Measurements from ENCODE around the gene KIF3A.
"Not testable (repeated sequence)": the region's sequence is repeated elsewhere in the genome, so short reads cannot be mapped to it uniquely, and the experiment has no call there.

Gene KIF3A

DNA sequence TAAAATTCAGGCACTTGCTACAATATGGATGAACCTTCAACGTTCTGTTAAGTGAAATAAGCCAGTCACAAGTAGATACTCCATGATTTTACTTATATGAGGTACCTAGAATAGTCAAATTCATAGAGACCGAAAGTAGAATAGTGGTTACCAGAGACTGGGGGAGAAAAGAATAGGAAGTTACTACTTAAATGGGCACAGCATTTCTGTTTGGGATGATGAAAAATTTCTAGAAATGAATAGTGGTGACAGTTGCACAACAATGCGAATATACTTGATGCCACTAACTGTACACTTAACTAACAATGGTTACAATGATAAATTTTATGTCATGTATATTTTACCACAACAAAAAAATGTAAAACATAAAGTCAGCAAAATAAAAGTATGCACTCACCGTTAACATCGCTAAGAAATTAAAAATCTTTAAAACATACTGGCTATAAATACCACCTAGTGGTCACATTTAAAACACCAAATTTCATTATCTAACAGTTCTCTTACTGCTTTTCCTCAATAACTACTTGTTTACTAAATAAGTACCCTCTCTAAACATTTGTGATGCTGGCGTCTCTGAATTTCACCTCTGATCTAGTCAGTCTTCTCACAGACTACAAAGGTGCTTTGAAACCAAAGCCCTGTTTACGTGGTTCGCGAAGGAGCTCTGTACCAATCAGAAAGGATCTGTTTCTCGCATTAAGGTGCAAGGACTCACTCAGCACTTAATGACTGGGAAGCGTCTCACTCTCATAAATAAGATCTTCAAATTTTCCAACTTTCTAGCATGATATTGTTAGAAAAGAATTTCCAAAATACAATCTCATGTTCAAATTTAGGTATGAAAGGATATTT lies 22.7 kb downstream of the KIF3A start:
- no peak for DNase-seq

- DNase-seq, result no peak
These were observed 28.7 kb downstream of the KIF3A start for GRCh38 chr5:132708645-132709044.

GRCh38 chr5:132704875-132705274 lies 32.5 kb downstream of the KIF3A start:
- DNase-seq, result no peak

- no peak for DNase-seq
These were observed 41.4 kb downstream of the KIF3A start for GRCh38 chr5:132695956-132696355.

DNA sequence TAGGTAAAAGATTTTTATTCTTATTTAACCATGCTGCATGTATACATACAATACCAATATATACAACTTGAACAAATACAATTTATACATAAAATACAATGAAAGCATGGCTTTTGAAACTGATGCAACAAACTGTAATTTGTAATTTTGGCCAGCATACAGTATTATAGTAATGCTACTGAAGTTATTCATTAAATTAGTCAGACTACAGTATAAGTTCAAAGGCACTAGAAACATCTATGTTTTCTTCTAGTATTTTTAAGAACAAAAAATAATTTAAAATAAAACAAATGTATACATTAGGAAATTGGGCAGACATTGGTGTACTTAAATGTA lies 44.7 kb downstream of the KIF3A start:
- no peak for DNase-seq

GRCh38 chr5:132691755-132692631 lies 45.4 kb downstream of the KIF3A start:
- not testable (repeated sequence) for DNase-seq

GRCh38 chr5:132690156-132690555 lies 47.2 kb downstream of the KIF3A start:
- no peak for DNase-seq

- DNase-seq, result no peak
These were observed 47.8 kb downstream of the KIF3A start for GRCh38 chr5:132689513-132689912.

DNA sequence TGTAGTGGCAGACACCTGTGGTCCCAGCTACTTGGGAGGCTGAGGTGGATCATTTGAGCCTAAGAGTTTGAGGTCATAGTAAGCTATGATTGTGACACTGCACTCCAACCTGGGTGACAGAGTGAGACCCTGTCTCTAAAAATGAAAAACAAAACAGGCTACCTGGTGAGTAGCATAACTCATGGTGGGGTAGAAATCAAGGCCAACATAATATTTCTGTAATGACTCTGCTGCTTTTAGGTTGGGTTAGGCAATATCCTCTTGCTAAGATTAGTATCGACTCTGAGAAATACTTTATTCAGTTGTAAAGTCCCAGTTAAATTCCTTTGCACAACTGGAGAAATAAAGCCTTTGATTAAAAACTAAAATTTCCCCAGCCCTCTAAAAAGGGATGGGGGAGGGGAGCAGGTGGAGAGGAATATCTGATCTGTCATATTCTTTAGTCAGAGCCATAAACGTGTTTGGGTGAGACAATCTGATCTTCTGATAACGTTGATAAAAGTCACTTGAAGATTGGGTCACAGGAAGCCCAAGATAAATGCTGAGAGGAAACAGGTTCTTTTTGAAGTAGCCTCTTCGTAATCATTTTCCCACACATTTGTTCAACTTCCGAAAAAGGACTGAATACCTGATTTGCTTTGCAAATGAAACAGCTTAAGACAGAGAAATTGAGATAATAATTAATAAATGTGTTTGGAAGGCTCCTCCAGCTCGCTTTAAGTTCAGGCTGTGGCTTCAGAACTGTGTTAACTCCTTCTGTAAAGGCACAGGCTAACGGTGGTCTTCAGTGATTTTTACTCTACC lies 48.6 kb downstream of the KIF3A start:
- no peak for DNase-seq

DNA sequence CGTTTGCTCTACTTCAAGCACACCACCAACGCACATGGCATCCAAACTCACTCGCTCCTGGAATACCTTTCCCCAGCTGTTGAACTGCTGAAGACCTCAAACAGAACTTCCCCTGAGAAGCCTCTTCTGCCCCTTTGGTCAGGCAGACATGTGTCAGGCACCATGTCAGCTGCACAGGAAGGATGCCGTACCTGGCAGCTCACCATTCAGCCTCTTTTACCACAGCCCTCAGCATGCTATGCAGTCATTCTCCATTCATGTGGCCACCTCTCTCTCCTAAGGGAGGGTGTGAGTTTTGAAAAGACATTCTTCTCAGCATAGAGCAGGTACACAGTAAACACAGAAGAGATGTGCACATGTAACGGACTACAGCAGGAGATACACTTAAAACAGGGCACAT lies 49.4 kb downstream of the KIF3A start:
- no peak for DNase-seq

DNA sequence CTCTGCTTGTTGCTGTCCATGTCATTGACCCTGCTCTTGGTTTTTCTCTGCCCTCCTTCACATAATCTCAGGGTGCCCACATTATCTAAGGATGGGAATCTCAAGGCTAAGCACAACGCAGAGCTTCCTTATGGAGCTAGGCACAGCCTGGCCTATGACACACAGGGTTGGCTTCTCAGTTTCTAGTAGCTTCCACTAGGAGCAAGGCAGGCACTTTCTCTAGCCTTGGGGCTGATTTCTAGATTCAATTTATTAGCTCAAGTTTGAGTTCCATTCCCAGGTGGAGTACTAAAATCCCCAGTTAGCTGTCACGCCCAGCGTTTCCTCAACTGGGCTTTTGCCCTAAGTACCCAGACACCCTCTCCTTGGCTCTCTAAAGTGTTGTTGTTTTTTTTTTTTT lies 51.2 kb downstream of the KIF3A start:
- no peak for DNase-seq

- DNase-seq, result no peak
These were observed 52.2 kb downstream of the KIF3A start for GRCh38 chr5:132684922-132685720.

GRCh38 chr5:132684491-132684890 lies 52.9 kb downstream of the KIF3A start:
- no peak for DNase-seq

- no peak for DNase-seq
These were observed 55.4 kb downstream of the KIF3A start for GRCh38 chr5:132681983-132682382.

- DNase-seq, result no peak
These were observed 55.9 kb downstream of the KIF3A start for GRCh38 chr5:132681476-132681831.

DNA sequence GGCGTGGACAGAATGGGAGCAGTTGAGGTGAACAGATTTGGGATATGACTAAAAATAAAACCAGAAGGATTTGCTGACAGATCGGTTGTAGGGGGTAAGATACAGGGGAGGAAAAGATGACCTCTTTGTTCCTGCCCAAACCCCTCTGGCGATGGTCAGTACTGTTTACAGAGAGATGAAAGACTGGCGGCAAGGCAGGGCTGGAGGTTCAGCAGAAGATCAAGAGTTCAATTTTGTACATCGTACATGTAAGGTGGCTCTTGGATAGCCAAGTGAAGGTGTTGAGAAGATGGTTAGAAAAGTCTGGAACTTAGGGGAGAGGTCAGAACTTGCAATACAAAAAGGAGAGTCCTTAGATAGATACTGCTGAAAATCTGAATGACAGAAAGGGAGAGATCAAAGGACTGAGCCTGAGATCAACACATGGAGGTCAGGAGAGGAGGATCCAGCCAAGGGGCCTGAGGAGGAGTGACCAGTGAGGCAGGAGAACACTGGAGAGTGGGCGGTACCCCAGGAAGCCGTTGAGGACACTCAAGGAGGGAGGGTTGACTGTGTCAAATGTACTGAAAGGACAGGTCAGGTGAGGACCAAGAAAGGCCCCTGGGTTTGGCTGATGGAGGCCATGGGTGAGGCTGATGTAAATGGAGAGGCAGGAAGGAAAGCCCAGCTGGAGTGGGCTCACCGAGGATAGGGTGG lies 56.4 kb downstream of the KIF3A start:
- DNase-seq, result no peak

GRCh38 chr5:132679717-132680380 lies 57.5 kb downstream of the KIF3A start:
- DNase-seq, result no peak

DNA sequence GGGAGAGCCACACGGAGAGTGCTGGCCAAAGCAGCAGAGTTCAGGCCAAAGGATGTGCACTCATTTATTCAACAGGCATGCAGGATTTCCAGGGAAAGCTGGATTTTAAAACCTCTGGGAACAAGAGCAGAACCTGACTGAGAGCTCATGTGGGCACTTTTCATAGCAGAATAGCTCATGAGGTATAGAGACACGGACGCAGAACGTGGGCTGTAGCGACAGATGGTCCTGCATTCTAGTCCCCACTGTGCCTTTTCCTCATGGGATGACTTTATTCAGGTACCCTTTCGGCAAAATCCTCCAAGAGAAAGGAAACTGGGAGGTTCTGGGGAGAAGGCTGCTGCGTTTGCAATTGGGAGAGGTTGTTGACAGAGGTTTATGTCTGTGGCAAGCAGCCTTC lies 58.2 kb downstream of the KIF3A start:
- DNase-seq, result no peak

DNA sequence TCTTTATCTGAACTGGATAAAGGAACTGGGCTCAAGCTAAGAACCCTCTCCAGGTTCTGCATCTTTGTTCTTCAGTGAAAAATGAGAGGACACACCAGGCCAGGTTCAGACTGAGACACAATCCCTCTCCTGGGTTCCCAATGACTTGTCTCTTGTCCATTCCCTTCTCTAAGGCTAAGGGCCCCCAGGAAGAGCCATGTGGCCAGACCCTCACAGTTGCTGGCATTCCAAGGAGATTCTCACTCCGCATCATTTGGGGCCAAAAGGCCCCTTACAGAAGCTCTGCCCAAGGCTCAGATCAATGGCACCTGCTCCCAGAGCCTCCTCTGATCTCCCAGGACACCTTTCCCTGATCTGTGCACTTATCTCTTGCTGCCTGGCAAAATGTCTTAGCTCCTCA lies 58.6 kb downstream of the KIF3A start:
- no peak for DNase-seq

DNA sequence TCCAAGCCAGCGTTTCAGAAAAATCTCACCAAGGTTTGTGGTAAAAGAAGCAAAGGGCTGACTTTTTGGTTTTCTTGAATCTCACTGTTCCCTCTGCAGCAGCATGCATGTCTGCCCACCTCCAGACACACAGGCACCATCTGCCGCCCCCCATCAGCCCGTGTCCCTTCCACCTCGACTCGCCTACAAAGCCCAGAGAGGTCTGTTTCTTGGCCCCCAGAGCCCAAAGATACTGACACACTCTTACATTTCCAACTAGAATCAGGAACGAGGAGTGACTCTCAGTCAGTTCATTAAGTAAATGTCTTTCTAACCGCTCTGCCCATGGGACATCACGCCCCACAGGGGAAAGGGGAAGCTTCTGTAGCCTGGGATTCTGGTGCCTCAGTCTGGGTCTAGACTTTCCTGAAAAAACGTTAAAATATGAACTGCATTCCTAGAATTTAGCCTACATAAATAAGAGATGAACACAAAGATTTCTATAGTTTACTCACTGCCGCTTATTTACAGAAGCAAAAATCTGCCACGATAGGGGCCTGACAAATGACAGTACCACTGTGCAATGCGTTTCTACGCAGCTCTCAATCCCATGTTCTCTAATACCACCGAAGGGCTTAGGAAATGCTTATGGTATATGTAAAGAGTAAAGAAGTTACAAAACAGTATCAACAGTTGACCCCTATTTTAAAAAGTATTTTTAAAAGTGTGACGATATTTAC lies 59.5 kb downstream of the KIF3A start:
- no peak for DNase-seq

DNA sequence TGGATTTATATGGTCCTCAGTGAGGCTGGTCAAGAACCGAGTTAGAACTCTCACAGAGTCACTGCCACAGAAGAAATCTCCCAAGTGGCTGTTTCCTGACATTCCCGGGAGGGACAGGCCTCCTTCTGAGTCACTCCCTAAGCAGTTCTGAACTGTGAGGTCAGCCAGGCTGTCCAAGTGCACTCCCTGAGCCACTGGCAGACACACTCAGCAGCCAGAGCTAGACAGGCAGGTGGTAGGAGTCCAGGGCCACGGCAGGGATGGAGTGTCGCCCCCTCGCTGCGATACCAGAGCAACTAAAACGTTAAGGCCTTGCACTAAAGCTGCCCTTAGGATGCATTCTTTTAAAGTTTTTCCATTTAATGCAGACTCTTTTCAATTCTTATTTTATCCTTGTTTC lies 60.2 kb downstream of the KIF3A start:
- no peak for DNase-seq
